Spinal cord (tissue), 10 donors: ENCODE results near the gene TRDMT1. TPM values are rescaled to one million over a fixed set of nuclear protein-coding genes. Genes with fewer than 3 reads are reported as not detected.

Source experiments
- DNase-seq, 6 donors: peaks; one replicate each; pipeline versions ENCODE4 v3.0.0 to v3.0.0-alpha.2; 2013 to 2015; ENCODE audit warnings: low spot score in 6 of 6, low read depth in 4 of 6
- H3K27ac ChIP-seq: one replicate; pipeline ENCODE4 v1.5.1; 2013; ENCODE audit warnings: low read depth, low read length, control low read depth
- H3K27me3 ChIP-seq: one replicate; pipeline ENCODE4 v1.6.1; 2013; ENCODE audit warnings: low read length; ENCODE audit not compliant: control insufficient read depth, insufficient read depth
- H3K36me3 ChIP-seq: one replicate; pipeline ENCODE4 v1.6.1; 2013; ENCODE audit warnings: low read length; ENCODE audit not compliant: control insufficient read depth, insufficient read depth
- H3K4me1 ChIP-seq: one replicate; pipeline ENCODE4 v1.6.1; 2013; ENCODE audit warnings: low read length; ENCODE audit not compliant: control insufficient read depth, insufficient read depth
- H3K4me3 ChIP-seq: one replicate; pipeline ENCODE4 v1.5.1; 2013; ENCODE audit warnings: low read depth, low read length, control low read depth
- H3K9me3 ChIP-seq: one replicate; pipeline ENCODE4 v1.6.1; 2013; ENCODE audit warnings: low read length; ENCODE audit not compliant: control insufficient read depth, insufficient read depth
- WGBS: methylation state at CpG from one replicate; pipeline ENCODE4 v1.1.5; 2013; ENCODE audit warnings: missing lambda C conversion rate; ENCODE audit not compliant: insufficient coverage; 5-methylcytosine and 5-hydroxymethylcytosine counted together
- polyA plus RNA-seq, 2 donors: library from polyadenylated mRNA; unstranded; fragments of 120-200 nt; gene quantifications; one replicate each; pipeline ENCODE4 v1.2.1, GENCODE V29; 2013; ENCODE audit not compliant: insufficient read length in 2 of 2
- total RNA-seq, 2 donors: library from RNA; depleted of rRNA in 1 of 2; stranded (reverse); fragments of 120-200 nt in 1 of 2; fragments of >200 nt in 1 of 2; gene quantifications; one replicate each; pipeline versions ENCODE4 v1.2.3 to v1.2.4, GENCODE V29; 2013 to 2014
- donor health status: healthy.

Gene TRDMT1
- total and polyA plus RNA-seq, 4 donors = 10.4 to 34.1 (median 14.4) TPM

DNA sequence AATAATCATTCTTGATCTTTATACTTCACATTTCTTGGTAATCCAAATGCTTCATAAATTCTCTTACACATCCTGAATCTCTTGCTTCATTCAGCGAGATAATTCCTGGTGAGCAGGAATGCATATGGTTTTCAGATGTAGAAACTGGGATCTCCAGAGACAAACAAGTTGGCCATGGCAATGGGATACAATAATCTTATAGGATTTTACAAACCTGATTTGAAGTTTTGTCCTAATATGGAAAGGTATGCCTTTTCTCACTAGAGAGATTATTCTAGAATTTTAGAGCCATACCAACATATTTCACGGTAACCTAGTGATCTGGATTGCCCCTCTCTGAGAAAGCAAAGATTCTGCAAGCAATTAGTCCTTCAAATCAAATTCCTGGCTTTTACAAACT, 13.1 kb upstream of the TRDMT1 start:
- Histone ChIP-seq H3K9me3 (no peaks in the 10 kb centered on the region), H3K27me3 (no peaks in the 10 kb centered on the region), H3K27ac (peak overlapping the region; percentile 48), H3K4me3 (no peak overlapping the region), H3K36me3 (no peaks in the 10 kb centered on the region), H3K4me1 (no peaks in the 10 kb centered on the region)
- WGBS = 80% methylated on average over 1 of the region's 2 CpGs
- no peak for DNase-seq

DNA sequence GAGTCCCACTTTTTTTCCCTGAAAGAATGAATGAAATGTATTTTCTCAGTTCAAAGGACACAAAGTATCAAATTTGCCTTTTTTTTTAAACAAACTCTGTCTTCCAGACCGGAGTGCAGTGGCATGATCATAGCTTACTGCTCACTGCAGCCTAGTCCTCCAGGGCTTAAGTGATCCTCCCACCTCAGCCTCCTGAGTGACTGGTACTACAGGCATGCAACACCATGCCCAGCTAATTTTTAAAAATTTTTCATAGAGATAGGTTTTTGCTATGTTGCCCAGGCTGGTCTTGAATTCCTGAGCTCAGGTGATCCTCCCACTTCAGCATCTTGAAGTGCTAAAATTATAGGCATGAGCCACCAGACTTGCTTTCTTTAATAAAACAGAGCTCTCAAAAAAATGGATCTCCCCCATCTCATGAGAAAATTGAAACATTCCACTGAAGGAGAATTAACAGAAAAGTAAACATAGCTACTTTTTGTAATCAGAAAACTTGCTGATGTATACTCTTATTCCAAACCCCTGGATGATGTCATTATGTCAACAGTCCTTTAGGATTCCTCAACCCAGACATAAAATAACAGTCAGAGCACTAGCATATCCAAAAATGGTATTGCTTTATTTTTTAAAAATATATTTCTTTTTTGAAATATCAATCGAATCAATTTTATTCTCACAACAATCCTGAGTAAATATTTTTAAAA, 12.3 kb upstream of the TRDMT1 start:
- no peaks in the 10 kb centered on the region for H3K27me3 ChIP-seq
- no peak overlapping the region for H3K27ac ChIP-seq
- DNase-seq = no peak
- no peak overlapping the region for H3K4me3 ChIP-seq
- H3K9me3 ChIP-seq = no peaks in the 10 kb centered on the region
- no peaks in the 10 kb centered on the region for H3K36me3 ChIP-seq
- WGBS = 83% methylated on average over 1 of the region's 2 CpGs
- no peaks in the 10 kb centered on the region for H3K4me1 ChIP-seq

DNA sequence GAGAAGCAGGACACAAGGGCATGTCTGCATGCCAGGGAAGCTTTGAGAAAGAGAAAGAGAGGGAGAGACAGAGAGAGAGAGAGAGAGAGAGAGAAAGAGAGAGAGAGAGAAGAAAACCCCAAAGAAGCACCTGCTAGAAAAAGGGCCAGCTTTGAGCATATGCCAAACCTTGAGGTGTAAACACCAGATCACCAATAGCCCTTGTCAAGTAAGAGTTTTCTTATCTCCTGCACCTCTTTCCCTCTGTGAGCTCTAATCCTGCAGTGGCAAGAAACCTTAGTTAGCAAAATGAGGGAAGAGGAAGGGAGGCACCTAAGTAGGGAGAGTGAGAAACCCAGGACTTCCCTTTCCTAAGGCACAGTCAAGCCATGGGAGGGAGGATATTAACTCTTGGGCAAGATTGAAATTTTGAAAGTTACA, 11.3 kb upstream of the TRDMT1 start:
- H3K4me1 ChIP-seq = no peaks in the 10 kb centered on the region
- H3K27ac ChIP-seq = no peak overlapping the region
- H3K36me3 ChIP-seq = no peaks in the 10 kb centered on the region
- DNase-seq = no peak
- no peaks in the 10 kb centered on the region for H3K27me3 ChIP-seq
- no peak overlapping the region for H3K4me3 ChIP-seq
- H3K9me3 ChIP-seq = no peaks in the 10 kb centered on the region

DNA sequence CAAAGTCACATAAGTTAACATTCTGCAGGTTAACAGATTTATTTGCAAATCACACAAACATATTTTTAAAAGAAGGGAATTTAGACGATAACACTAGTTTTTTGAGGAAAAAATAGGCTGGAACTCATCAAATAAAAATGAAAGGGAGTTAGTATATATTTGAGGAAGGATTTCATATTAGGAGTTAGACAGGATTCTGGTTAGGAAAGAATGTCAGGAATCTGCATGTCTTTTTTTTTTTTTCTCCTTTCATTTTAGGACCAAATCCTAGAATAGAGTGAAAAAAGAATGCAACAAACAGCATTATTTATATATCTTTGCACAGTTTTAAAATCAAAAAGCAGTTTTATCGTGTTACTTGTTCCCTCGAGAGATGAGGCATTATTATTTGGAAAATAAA, 8.9 kb upstream of the TRDMT1 start:
- no peaks in the 10 kb centered on the region for H3K36me3 ChIP-seq
- WGBS = no CpG with 5 or more reads among the region's 3 CpGs
- H3K27ac ChIP-seq = no peak overlapping the region
- no peak overlapping the region for H3K4me3 ChIP-seq
- no peak for DNase-seq
- no peaks in the 10 kb centered on the region for H3K4me1 ChIP-seq
- H3K9me3 ChIP-seq = no peaks in the 10 kb centered on the region
- no peaks in the 10 kb centered on the region for H3K27me3 ChIP-seq

DNA sequence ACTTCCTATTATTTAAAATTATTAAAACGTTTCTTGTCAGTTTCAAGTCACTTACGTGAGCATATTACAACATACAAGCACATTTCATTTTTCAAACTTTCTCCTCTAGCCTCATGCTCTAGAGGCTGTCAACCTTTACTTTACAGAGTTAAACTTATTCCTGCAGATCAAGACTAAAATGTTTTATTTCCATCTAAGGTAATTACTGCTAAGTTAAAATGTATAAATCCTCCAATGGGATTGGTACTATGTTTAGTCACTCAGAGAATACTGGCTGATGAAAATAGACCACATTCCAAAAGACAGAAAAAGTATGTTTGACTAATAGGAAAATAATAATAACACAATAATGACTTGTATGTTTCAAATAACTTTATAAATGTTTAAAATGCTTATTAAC, 8.4 kb upstream of the TRDMT1 start:
- Histone ChIP-seq H3K4me3 (no peak overlapping the region), H3K4me1 (no peaks in the 10 kb centered on the region), H3K27ac (no peak overlapping the region), H3K9me3 (no peaks in the 10 kb centered on the region), H3K27me3 (no peaks in the 10 kb centered on the region), H3K36me3 (no peaks in the 10 kb centered on the region)
- DNase-seq = no peak
- 83% methylated on average over 2 of the region's 2 CpGs for WGBS

DNA sequence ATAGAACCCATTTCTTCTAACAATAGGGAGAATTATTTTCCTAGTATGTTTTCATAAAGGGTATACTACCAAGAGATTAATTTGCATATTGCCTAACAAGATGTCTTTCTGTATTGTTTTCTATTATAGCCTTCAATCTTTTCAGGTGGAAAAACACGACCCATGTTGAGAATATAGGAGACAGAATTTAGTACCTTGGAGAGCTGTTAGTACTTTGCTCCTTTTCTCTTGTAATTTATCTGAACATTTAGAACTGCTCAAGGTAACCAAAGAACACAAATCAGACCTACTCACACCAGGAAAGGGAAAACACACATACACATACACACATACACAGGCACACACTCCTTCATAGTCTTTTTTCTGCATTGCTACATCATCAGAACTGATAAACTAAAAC, 7.8 kb upstream of the TRDMT1 start:
- no peak for DNase-seq
- Histone ChIP-seq H3K9me3 (no peaks in the 10 kb centered on the region), H3K4me1 (no peaks in the 10 kb centered on the region)

DNA sequence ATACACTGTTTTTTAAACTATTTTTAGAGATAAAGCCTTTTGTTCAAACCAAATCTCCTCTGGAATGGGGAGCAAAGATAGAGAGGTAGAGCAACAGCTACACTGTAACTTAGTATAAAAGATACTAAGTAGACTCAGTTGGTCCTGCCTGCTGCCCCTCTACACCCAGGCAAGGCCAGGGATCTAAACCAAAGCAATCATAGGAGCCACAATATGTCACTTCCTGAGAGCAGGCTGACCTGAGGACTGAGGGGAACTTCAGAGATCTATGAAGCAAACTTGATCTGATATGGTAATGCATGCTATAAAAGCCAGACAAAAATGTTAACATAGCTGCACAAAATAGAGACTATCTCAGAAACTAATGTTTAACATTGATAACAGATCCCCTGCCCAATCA, 7.0 kb upstream of the TRDMT1 start:
- no peak for DNase-seq
- H3K9me3 ChIP-seq = no peaks in the 10 kb centered on the region
- H3K4me1 ChIP-seq = no peaks in the 10 kb centered on the region
- H3K36me3 ChIP-seq = no peaks in the 10 kb centered on the region
- no peaks in the 10 kb centered on the region for H3K27me3 ChIP-seq
- H3K4me3 ChIP-seq = no peak overlapping the region
- no peak overlapping the region for H3K27ac ChIP-seq

More for the DNA sequence above, 7.8 kb upstream of the TRDMT1 start:
- no peak overlapping the region for H3K27ac ChIP-seq
- H3K27me3 ChIP-seq = no peaks in the 10 kb centered on the region
- H3K4me3 ChIP-seq = no peak overlapping the region
- H3K36me3 ChIP-seq = no peaks in the 10 kb centered on the region
- WGBS = no CpG with 5 or more reads among the region's 1 CpG

DNA sequence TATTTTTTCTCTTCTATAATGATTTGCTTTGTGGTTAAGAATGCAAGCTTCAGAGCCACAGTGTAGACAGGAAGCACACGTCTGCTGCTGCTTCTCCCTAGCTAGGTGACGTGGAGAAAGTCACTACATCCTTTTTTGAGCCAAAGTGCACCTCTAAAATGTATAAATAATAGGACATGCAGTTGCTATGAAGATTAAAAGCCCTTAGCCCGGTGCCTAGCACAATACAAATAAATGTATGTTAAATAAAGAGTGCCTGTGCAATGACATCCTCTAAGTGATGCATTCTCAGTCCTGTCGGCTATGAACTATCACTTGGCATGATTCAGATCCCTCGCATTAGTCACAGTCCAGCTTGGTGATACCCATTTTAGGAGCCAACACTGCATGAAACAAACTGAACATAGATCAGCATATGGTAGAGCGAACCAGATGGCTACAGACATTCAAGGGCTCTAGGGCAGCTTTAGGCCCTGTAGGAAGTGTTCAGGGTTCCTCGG, 4.8 kb upstream of the TRDMT1 start:
- no peaks in the 10 kb centered on the region for H3K36me3 ChIP-seq
- no peak overlapping the region for H3K4me3 ChIP-seq
- H3K27ac ChIP-seq = no peak overlapping the region
- peaks cover 7% of the 10 kb centered on the region for H3K4me1 ChIP-seq
- H3K27me3 ChIP-seq = no peaks in the 10 kb centered on the region
- no peaks in the 10 kb centered on the region for H3K9me3 ChIP-seq
- peak in 1 of 6 donors; percentile 10 for DNase-seq
- WGBS = 96% methylated on average over 3 of the region's 7 CpGs

DNA sequence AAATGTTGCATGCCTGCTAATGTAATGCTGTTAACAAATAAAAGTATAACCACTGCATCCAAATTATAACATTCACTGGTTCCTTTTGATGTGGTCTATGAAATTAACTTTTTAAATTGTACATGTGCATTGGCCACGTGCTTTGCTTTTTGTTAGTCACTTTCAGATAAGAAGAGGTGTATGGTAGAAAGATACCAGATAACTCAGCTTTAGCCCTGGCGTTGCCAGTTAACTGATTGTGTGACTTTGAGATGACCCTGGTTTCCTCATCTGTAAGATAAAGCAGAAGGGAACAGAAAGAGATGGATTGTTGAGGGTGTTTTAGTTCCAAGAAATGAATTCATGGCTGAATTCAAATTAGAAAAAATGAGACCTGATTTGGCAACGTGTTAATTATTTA, 1.9 kb upstream of the TRDMT1 start:
- no peak for DNase-seq
- Histone ChIP-seq H3K27ac (no peak overlapping the region), H3K4me1 (peaks cover 7% of the 10 kb centered on the region), H3K9me3 (no peaks in the 10 kb centered on the region), H3K36me3 (no peaks in the 10 kb centered on the region), H3K27me3 (no peaks in the 10 kb centered on the region), H3K4me3 (no peak overlapping the region)
- 84% methylated on average over 2 of the region's 3 CpGs for WGBS

DNA sequence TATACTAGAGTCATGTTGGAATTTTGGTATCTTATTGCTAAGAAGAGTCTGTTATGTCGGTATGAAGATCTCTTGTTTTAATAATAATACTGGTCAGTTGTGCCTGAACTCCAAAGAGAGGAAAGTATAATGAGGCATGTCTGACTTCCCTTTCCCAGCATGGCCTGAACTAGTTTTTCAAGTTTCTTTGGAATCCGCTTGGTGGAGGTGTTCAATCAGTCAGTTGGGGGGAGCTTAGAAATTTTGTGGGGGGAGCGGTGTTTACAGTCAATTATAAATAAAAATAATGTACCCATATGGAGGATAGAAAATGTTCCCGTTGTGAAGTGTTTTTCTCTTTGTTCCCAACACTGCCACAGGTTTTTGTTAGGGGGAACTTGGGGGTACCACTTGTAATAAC, 1.5 kb upstream of the TRDMT1 start:
- no peak overlapping the region for H3K27ac ChIP-seq
- no peaks in the 10 kb centered on the region for H3K27me3 ChIP-seq
- no CpG with 5 or more reads among the region's 4 CpGs for WGBS
- H3K9me3 ChIP-seq = no peaks in the 10 kb centered on the region
- no peaks in the 10 kb centered on the region for H3K36me3 ChIP-seq
- H3K4me3 ChIP-seq = no peak overlapping the region
- DNase-seq = no peak
- peaks cover 7% of the 10 kb centered on the region for H3K4me1 ChIP-seq
